IMR-90 (cell line): ENCODE results near the gene CAT. TPM values are rescaled to one million over a fixed set of nuclear protein-coding genes. Genes with fewer than 3 reads are reported as not detected.
"Not testable (repeated sequence)": the region's sequence is repeated elsewhere in the genome, so short reads cannot be mapped to it uniquely, and the experiment has no call there.

Source experiments
- ATAC-seq: fragments of 200-7000 bp; cut with Tn5 transposase; 2 replicates; pipeline ENCODE4 v1.9.1; 2020; ENCODE audit warnings: low read depth, mild to moderate bottlenecking, moderate library complexity
- BruUV-seq: library from RNA; stranded (reverse); fragments of 400-500 nt; replicated peaks from 2 replicates; lab custom pipeline; 2021; lab: Mats Ljungman, UMichigan
- CTCF ChIA-PET: fragments of 300-600 bp; formaldehyde crosslinking; extraction: SDS; loops from one replicate; lab custom pipeline; 2021; ENCODE audit warnings: antibody characterized with exemption; lab: Yijun Ruan, JAX
- POLR2A ChIA-PET: fragments of 300-600 bp; sonication (Branson Sonifier 250); formaldehyde crosslinking; loops from one replicate; lab custom pipeline; 2022; ENCODE audit warnings: antibody characterized with exemption; ENCODE audit not compliant: unreplicated experiment; lab: Charles Lee
- DNase-seq: peaks from one replicate; pipeline ENCODE4 v3.0.0; 2013
- H2AFZ ChIP-seq: replicated peaks from 2 replicates; pipeline ENCODE3; 2013; ENCODE audit warnings: low read length, mild to moderate bottlenecking; ENCODE audit not compliant: poor library complexity
- H2AK5ac ChIP-seq: 2 replicates; pipeline ENCODE4 v1.6.1; 2013; ENCODE audit warnings: low read depth, low read length, inconsistent platforms
- H2AK9ac ChIP-seq: replicated peaks from 2 replicates; pipeline ENCODE3; 2013; ENCODE audit warnings: mild to moderate bottlenecking, low read depth, low read length, moderate library complexity; ENCODE audit not compliant: poor library complexity
- H2BK120ac ChIP-seq: 2 replicates; pipeline ENCODE4 v1.6.1; 2013; ENCODE audit warnings: low read depth, low read length, inconsistent platforms
- H2BK15ac ChIP-seq: 3 replicates; pipeline ENCODE4 v1.6.1; 2013; ENCODE audit warnings: low read depth, low read length, inconsistent platforms
- H2BK20ac ChIP-seq: 2 replicates; pipeline ENCODE4 v1.6.1; 2013; ENCODE audit warnings: low read depth, mild to moderate bottlenecking, inconsistent platforms, low read length, moderate library complexity
- H2BK5ac ChIP-seq: 2 replicates; pipeline ENCODE4 v1.6.1; 2013; ENCODE audit warnings: mild to moderate bottlenecking, low read depth, low read length, inconsistent platforms; ENCODE audit not compliant: poor library complexity, severe bottlenecking
- H3K14ac ChIP-seq: replicated peaks from 2 replicates; pipeline ENCODE4 v1.6.1; 2013; ENCODE audit warnings: low read depth, low read length, inconsistent platforms
- H3K18ac ChIP-seq: 2 replicates; pipeline ENCODE4 v1.6.1; 2013; ENCODE audit warnings: low read depth, low read length, control low read depth
- H3K23ac ChIP-seq: 2 replicates; pipeline ENCODE4 v1.6.1; 2013; ENCODE audit warnings: low read depth, low read length, inconsistent platforms
- H3K27ac ChIP-seq: 2 replicates; pipeline ENCODE4 v1.5.1; 2013; ENCODE audit warnings: mild to moderate bottlenecking, control low read depth, low read length; ENCODE audit not compliant: insufficient read depth
- H3K27me3 ChIP-seq: 2 replicates; pipeline ENCODE4 v1.6.1; 2013; ENCODE audit warnings: low read length; ENCODE audit not compliant: control insufficient read depth, insufficient read depth
- H3K36me3 ChIP-seq: 2 replicates; pipeline ENCODE4 v1.6.1; 2013; ENCODE audit warnings: low read length, mixed read lengths; ENCODE audit not compliant: control insufficient read depth, insufficient read depth
- H3K4ac ChIP-seq: 2 replicates; pipeline ENCODE4 v1.6.1; 2013; ENCODE audit warnings: low read depth, low read length, inconsistent platforms
- H3K4me1 ChIP-seq: 2 replicates; pipeline ENCODE4 v1.6.1; 2013; ENCODE audit warnings: low read length, mixed read lengths; ENCODE audit not compliant: control insufficient read depth, insufficient read depth
- H3K4me2 ChIP-seq: 2 replicates; pipeline ENCODE4 v1.6.1; 2013; ENCODE audit warnings: low read depth, mild to moderate bottlenecking, control low read depth, low read length, moderate library complexity
- H3K4me3 ChIP-seq: 2 replicates; pipeline ENCODE4 v1.5.1; 2013; ENCODE audit warnings: low read depth, mild to moderate bottlenecking, control low read depth, low read length, moderate library complexity; ENCODE audit not compliant: insufficient read depth
- H3K56ac ChIP-seq: 2 replicates; pipeline ENCODE4 v1.6.1; 2013; ENCODE audit warnings: low read length, inconsistent platforms; ENCODE audit not compliant: insufficient read depth; ENCODE audit errors: extremely low read depth
- H3K79me1 ChIP-seq, 2 experiments: 2 replicates each; pipeline ENCODE4 v1.6.1; 2013; ENCODE audit warnings: low read length in 2 of 2, inconsistent platforms in 1 of 2, low read depth in 1 of 2
- H3K9ac ChIP-seq: 2 replicates; pipeline ENCODE4 v1.6.1; 2013; ENCODE audit warnings: low read depth, low read length, control low read depth
- H3K9me1 ChIP-seq: 2 replicates; pipeline ENCODE4 v1.6.1; 2013; ENCODE audit warnings: low read length, inconsistent platforms; ENCODE audit not compliant: insufficient read depth
- H3K9me3 ChIP-seq: 2 replicates; pipeline ENCODE4 v1.6.1; 2013; ENCODE audit warnings: low read length; ENCODE audit not compliant: control insufficient read depth, insufficient read depth
- H4K20me1 ChIP-seq: 2 replicates; pipeline ENCODE4 v1.6.1; 2013; ENCODE audit warnings: low read length, inconsistent platforms; ENCODE audit not compliant: insufficient read depth
- H4K5ac ChIP-seq: 2 replicates; pipeline ENCODE4 v1.6.1; 2013; ENCODE audit warnings: mild to moderate bottlenecking, low read depth, low read length, control low read depth
- H4K8ac ChIP-seq, 2 experiments: 2 replicates each; pipeline ENCODE4 v1.6.1; 2013; ENCODE audit warnings: low read depth in 2 of 2, low read length in 2 of 2, control low read depth in 1 of 2, inconsistent platforms in 1 of 2
- H4K91ac ChIP-seq: 2 replicates; pipeline ENCODE4 v1.6.1; 2013; ENCODE audit warnings: low read depth, low read length, inconsistent platforms; ENCODE audit not compliant: insufficient read depth
- BHLHE40 ChIP-seq: fragments of 150-350 bp; IDR thresholded peaks from 2 replicates; pipeline ENCODE4 v1.6.1; 2016; ENCODE audit warnings: mild to moderate bottlenecking, low read depth, low read length
- CEBPB ChIP-seq: IDR thresholded peaks from 2 replicates; pipeline ENCODE4 v1.6.1; 2012; ENCODE audit warnings: low read depth, low read length, improper control_type of control experiment
- CHD1 ChIP-seq: IDR thresholded peaks from 2 replicates; pipeline ENCODE4 v1.6.1; 2012; ENCODE audit warnings: low read depth, low read length, improper control_type of control experiment
- FOS ChIP-seq: fragments of 150-350 bp; IDR thresholded peaks from 2 replicates; pipeline ENCODE4 v1.6.1; 2016; ENCODE audit warnings: low read depth, low read length
- MAFK ChIP-seq: IDR thresholded peaks from 2 replicates; pipeline ENCODE4 v1.6.1; 2012; ENCODE audit warnings: low read depth, low read length, improper control_type of control experiment
- MAZ ChIP-seq: IDR thresholded peaks from 2 replicates; pipeline ENCODE4 v1.6.1; 2012; ENCODE audit warnings: low read depth, mild to moderate bottlenecking, low read length, improper control_type of control experiment, moderate library complexity, borderline replicate concordance
- NFE2L2 ChIP-seq: fragments of 150-350 bp; IDR thresholded peaks from 2 replicates; pipeline ENCODE4 v1.6.1; 2016; ENCODE audit warnings: low read depth, mild to moderate bottlenecking, low read length
- POLR2A ChIP-seq: IDR thresholded peaks from 2 replicates; pipeline ENCODE4 v1.6.1; 2012; ENCODE audit warnings: mild to moderate bottlenecking, low read depth, low read length
- RAD21 ChIP-seq: IDR thresholded peaks from 2 replicates; pipeline ENCODE4 v1.6.1; 2012; ENCODE audit warnings: low read length, improper control_type of control experiment
- RCOR1 ChIP-seq: IDR thresholded peaks from 2 replicates; pipeline ENCODE4 v1.6.1; 2012; ENCODE audit warnings: mild to moderate bottlenecking, low read length, improper control_type of control experiment; ENCODE audit not compliant: insufficient replicate concordance
- RFX5 ChIP-seq: IDR thresholded peaks from 2 replicates; pipeline ENCODE4 v1.8.0; 2012; ENCODE audit warnings: low read depth, mild to moderate bottlenecking, low read length, moderate library complexity
- WGBS, 2 experiments: methylation state at CpG; one replicate each; pipeline versions ENCODE4 v1.1.5 to v1.1.7; 2013; ENCODE audit warnings: missing lambda C conversion rate in 2 of 2; ENCODE audit not compliant: insufficient read length in 1 of 2; ENCODE audit errors: extremely low coverage in 2 of 2; 5-methylcytosine and 5-hydroxymethylcytosine counted together
- dilution Hi-C: fragments of 300-500 bp; cut with HindIII; formaldehyde crosslinking; loops from one replicate; pipeline ENCODE4 v1.14.3; 2018; ENCODE audit warnings: low sequenced_read_pairs; ENCODE audit not compliant: unreplicated experiment
- in situ Hi-C: fragments of 300-500 bp; cut with MboI; formaldehyde crosslinking; loops from 3 replicates; pipeline ENCODE4 v1.14.3; 2019; ENCODE audit warnings: low sequenced_read_pairs, inconsistent platforms, mixed read lengths
- intact Hi-C: fragments of 100-400 bp; cut with micrococcal nuclease; formaldehyde crosslinking; loops from 2 replicates; pipeline ENCODE4 v1.10.0; 2022
- polyA plus RNA-seq, 3 experiments: library from polyadenylated mRNA; depleted of rRNA; stranded (reverse); fragments of >200 nt; gene quantifications; 2 replicates each; pipeline ENCODE4 v1.2.3, GENCODE V29; 2012; ENCODE audit warnings: low replicate concordance in 1 of 3
- total RNA-seq: library from RNA; depleted of rRNA; stranded (reverse); fragments of >200 nt; gene quantifications from 2 replicates; pipeline ENCODE4 v1.2.3, GENCODE V29; 2012
- TF ChIP-seq, protein P1 (sequence below): fragments of 150-350 bp; IDR thresholded peaks from 2 replicates; pipeline ENCODE4 v1.6.1; 2017; ENCODE audit warnings: mild to moderate bottlenecking, antibody characterized with exemption, low read length, low read depth

Gene CAT
- total and polyA plus RNA-seq, 2 of the 4 experiments (the other 2 are of a cell fraction), result 52.5 to 80.5 TPM

- WGBS, 2 experiments, result 93% methylated on average over 4 of the region's 7 CpGs; no CpG with 5 or more reads in 1 of the 2 experiments
- DNase-seq, result no peak
Observed at GRCh38 chr11:34423300-34423699, 15.4 kb upstream of the CAT start.

GRCh38 chr11:34424826-34425225 is 13.9 kb upstream of the CAT start:
- H4K5ac ChIP-seq, POLR2A ChIA-PET, H3K9ac ChIP-seq, H2BK120ac ChIP-seq, H3K27ac ChIP-seq, intact Hi-C loops, H3K4me3 ChIP-seq, H3K79me1 ChIP-seq, H2BK15ac ChIP-seq, H2BK5ac ChIP-seq, ATAC-seq, H3K4me1 ChIP-seq, H3K23ac ChIP-seq, H4K8ac ChIP-seq, H2AK5ac ChIP-seq, H3K56ac ChIP-seq, H3K36me3 ChIP-seq, H3K4me2 ChIP-seq, H2AK9ac ChIP-seq, H2AFZ ChIP-seq, BruUV-seq, in situ Hi-C loops, H3K9me3 ChIP-seq, dilution Hi-C loops, H3K27me3 ChIP-seq, H3K18ac ChIP-seq, H4K91ac ChIP-seq, H4K20me1 ChIP-seq, CTCF ChIA-PET, H3K9me1 ChIP-seq, H3K14ac ChIP-seq, DNase-seq, H2BK20ac ChIP-seq, H3K4ac ChIP-seq: not testable (repeated sequence)
- no CpG with 5 or more reads among the region's 2 CpGs for WGBS, 2 experiments

More at GRCh38 chr11:34423300-34423699, 15.4 kb upstream of the CAT start:
- no peak overlapping the region for H3K18ac ChIP-seq
- no TSS peak for BruUV-seq
- H2BK120ac ChIP-seq, result no peak overlapping the region
- no peaks in the 10 kb centered on the region for H3K79me1 ChIP-seq
- no peak overlapping the region for H2BK20ac ChIP-seq
- 0 out of 2 replicates have a peak overlapping the region, but pooled peaks have one; percentile 9 for H2AK5ac ChIP-seq
- no peaks in the 10 kb centered on the region for H3K36me3 ChIP-seq
- H2AFZ ChIP-seq, result no peak overlapping the region
- H3K4me1 ChIP-seq, result peaks cover 3% of the 10 kb centered on the region; the same call in 1 of the 2 replicates
- intact Hi-C loops (no loop called here), in situ Hi-C loops (no loop called here), dilution Hi-C loops (no loop called here)
- no peaks in the 10 kb centered on the region for H3K9me1 ChIP-seq
- ATAC-seq, result no peak
- no peak overlapping the region for H3K27ac ChIP-seq
- CTCF ChIA-PET, result interaction anchor here (0.7 kb wide), 1 partner anchor 61 kb away, joined by 6 read pairs; no protein-coding TSS in a partner anchor
- H3K4me3 ChIP-seq, result no peak overlapping the region
- TF ChIP-seq CHD1, result no peak
- TF ChIP-seq, protein P1, sequence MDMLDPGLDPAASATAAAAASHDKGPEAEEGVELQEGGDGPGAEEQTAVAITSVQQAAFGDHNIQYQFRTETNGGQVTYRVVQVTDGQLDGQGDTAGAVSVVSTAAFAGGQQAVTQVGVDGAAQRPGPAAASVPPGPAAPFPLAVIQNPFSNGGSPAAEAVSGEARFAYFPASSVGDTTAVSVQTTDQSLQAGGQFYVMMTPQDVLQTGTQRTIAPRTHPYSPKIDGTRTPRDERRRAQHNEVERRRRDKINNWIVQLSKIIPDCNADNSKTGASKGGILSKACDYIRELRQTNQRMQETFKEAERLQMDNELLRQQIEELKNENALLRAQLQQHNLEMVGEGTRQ, result no peak
- TF ChIP-seq RAD21, result no peak
- no peak for TF ChIP-seq NFE2L2
- no peak for TF ChIP-seq RFX5
- no peak for TF ChIP-seq MAZ
- TF ChIP-seq CEBPB, result no peak
- TF ChIP-seq RCOR1, result no peak
- TF ChIP-seq BHLHE40, result no peak
- no peak for TF ChIP-seq POLR2A
- TF ChIP-seq FOS, result no peak
- TF ChIP-seq MAFK, result no peak
- no peak overlapping the region for H2BK15ac ChIP-seq
- POLR2A ChIA-PET, result no interaction called here
- H3K9ac ChIP-seq, result no peak overlapping the region
- H4K91ac ChIP-seq, result no peak overlapping the region; the same call in 1 of the 2 replicates
- no peaks in the 10 kb centered on the region for H4K20me1 ChIP-seq
- no peaks in the 10 kb centered on the region for H3K9me3 ChIP-seq
- H3K14ac ChIP-seq, result no peak overlapping the region
- H3K56ac ChIP-seq, result no peak overlapping the region
- H2BK5ac ChIP-seq, result no peak overlapping the region
- no peak overlapping the region for H4K5ac ChIP-seq
- no peak overlapping the region for H2AK9ac ChIP-seq
- H3K4ac ChIP-seq, result no peak overlapping the region
- no peak overlapping the region for H4K8ac ChIP-seq
- peaks cover 12% of the 10 kb centered on the region for H3K27me3 ChIP-seq
- no peak overlapping the region for H3K23ac ChIP-seq
- no peak overlapping the region for H3K4me2 ChIP-seq
